ENCODE data around the gene ENGASE. TPM values are rescaled to one million over a fixed set of nuclear protein-coding genes. Genes with fewer than 3 reads are reported as not detected.

ENGASE gene
- 50.0 and 52.5 TPM in 2 replicates for total RNA-seq (2022)
- Bru-seq, nascent RNA, result percentile 56 among the genes with signal in this experiment
- percentile 60 among the genes with signal in this experiment for BruChase-seq, experiment 1, labeled RNA remaining after a 2-hour chase
- percentile 64 among the genes with signal in this experiment for BruChase-seq, experiment 2, labeled RNA remaining after a 6-hour chase
- long read RNA-seq, transcript ENGASE-205 (14 exons, 2,579 nt), result major isoform, 8 of 23 reads
- long read RNA-seq, partial matches to known transcripts, result 4 of 23 reads
- long read RNA-seq, other reads (novel, unspliced or antisense), result 10 of 23 reads

- Mint-ChIP-seq H3K4me1 (ENCODE audit: low read depth, unreplicated experiment) (peaks cover 24% of the 10 kb centered on the region), H3K27me3 (ENCODE audit: insufficient read depth, unreplicated experiment) (no peaks in the 10 kb centered on the region), H3K36me3 (ENCODE audit: insufficient read depth, unreplicated experiment) (peaks cover 7% of the 10 kb centered on the region), H3K27ac (ENCODE audit: unreplicated experiment) (peak within 1 kb of the TSS; percentile 43), H3K9me3 (ENCODE audit: unreplicated experiment) (no peaks in the 10 kb centered on the region), H3K4me3 (ENCODE audit: unreplicated experiment) (peak within 1 kb of the TSS; percentile 83)
- H3K36me3 ChIP-seq (ENCODE audit: control insufficient read depth, insufficient read depth, low read length), result 0 out of 2 replicates have a peak, but pooled peaks cover 1% of the 10 kb centered on the region
- peaks cover 26% of the 10 kb centered on the region for H3K4me1 ChIP-seq
- no TSS peak for BruUV-seq (replicated peaks)
- ChIA-PET POLR2A (interaction anchor here (0.6 to 1.5 kb wide), 8 partner anchors 34 to 919 kb away, joined by 3 to 11 read pairs (median 4); no protein-coding TSS in a partner anchor), CTCF (interaction anchor here (0.6 to 1.6 kb wide), 17 partner anchors 12 to 1027 kb away, joined by 3 to 9 read pairs (median 5); partner anchors contain the start of genes CANT1 and GAA)
- peak; percentile 93 to 98 for DNase-seq
- TF ChIP-seq, protein P1, sequence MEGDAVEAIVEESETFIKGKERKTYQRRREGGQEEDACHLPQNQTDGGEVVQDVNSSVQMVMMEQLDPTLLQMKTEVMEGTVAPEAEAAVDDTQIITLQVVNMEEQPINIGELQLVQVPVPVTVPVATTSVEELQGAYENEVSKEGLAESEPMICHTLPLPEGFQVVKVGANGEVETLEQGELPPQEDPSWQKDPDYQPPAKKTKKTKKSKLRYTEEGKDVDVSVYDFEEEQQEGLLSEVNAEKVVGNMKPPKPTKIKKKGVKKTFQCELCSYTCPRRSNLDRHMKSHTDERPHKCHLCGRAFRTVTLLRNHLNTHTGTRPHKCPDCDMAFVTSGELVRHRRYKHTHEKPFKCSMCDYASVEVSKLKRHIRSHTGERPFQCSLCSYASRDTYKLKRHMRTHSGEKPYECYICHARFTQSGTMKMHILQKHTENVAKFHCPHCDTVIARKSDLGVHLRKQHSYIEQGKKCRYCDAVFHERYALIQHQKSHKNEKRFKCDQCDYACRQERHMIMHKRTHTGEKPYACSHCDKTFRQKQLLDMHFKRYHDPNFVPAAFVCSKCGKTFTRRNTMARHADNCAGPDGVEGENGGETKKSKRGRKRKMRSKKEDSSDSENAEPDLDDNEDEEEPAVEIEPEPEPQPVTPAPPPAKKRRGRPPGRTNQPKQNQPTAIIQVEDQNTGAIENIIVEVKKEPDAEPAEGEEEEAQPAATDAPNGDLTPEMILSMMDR (IDR thresholded peaks at IDR 0.05; ENCODE audit: insufficient read depth in 1 of 2, low read depth in 1 of 2, low read length in 1 of 2, severe bottlenecking in 1 of 2, unreplicated experiment in 1 of 2), result no peak
- H3K9me3 ChIP-seq, result no peaks in the 10 kb centered on the region
- intact Hi-C loops (cut with micrococcal nuclease; ENCODE audit: unreplicated experiment), result loop anchor here (2.0 kb wide), 1 partner anchor 64 kb away; no protein-coding TSS in a partner anchor
- H3K27me3 ChIP-seq (replicated peaks; ENCODE audit: control insufficient read depth, insufficient read depth, low read length), result no peaks in the 10 kb centered on the region
- peak within 1 kb of the TSS; percentile 81 for H3K4me3 ChIP-seq (ENCODE audit: low read depth, low read length)
These were observed at the start of gene ENGASE for GRCh38 chr17:79074649-79075445. TSS of gene ENGASE (plus strand) at chr17:79074824. CDS start at chr17:79074945, 121 bp downstream.

DNA sequence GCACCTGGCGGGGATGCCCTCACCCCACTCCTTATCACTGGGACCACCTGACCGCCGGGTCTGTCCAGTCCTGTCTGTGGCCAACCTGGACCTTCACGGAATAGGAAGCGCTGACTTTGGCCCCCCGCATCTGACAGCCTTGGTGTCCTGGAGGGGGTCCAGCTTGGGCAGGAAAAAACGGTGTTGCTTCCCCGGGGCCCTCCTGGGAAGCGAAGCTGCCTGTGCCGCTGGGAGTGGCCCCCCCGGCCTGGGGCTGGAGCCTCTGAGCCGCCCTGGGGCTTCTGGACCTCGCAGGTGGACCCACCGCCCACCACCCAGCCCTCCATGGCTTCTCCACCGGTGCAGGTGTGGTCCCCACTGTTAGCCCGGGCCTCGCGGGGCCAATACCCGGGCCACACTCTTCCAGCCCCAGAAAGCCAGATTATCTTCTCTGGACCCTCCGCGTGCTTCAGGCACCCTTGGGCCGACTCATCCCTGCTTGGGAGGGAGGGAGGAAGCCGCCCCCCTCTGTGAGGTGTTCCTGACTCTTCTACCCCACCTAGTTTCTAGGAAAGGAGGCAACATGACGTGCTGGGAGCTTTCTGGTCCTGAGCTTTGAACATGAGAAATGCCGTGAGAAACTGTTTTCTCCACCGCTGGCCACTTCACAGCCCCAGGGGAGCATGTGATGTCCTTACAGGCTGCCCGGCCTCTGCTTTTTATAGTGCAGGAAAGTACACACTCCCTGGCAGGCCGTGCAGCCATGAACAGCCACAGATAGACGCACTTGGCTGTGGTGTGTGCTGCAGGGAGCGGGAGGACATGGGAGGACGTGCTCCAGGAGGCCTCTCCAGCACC lies 49.5 kb upstream of the ENGASE start:
- peaks cover 54% of the 10 kb centered on the region for H3K4me1 ChIP-seq
- no peaks in the 10 kb centered on the region for H3K36me3 ChIP-seq (ENCODE audit: control insufficient read depth, insufficient read depth, low read length)
- ChIA-PET POLR2A (interaction anchor here (1.0 kb wide), 1 partner anchor 15 kb away, joined by 4 read pairs; the partner anchor contains the start of gene CANT1), CTCF (interaction anchor here (1.0 kb wide), 1 partner anchor 19 kb away, joined by 5 read pairs; no protein-coding TSS in a partner anchor)
- H3K9me3 ChIP-seq, result no peaks in the 10 kb centered on the region
- TSS peak; percentile 47 for BruUV-seq (replicated peaks)
- peak overlapping the region; percentile 84 for H3K4me3 ChIP-seq (ENCODE audit: low read depth, low read length)
- peaks cover 47% of the 10 kb centered on the region for H3K4me1 Mint-ChIP-seq (ENCODE audit: low read depth, unreplicated experiment)
- H3K4me3 Mint-ChIP-seq (ENCODE audit: unreplicated experiment), result peak overlapping the region; percentile 85
- TF ChIP-seq, protein P1 (IDR thresholded peaks at IDR 0.05; ENCODE audit: insufficient read depth in 1 of 2, low read depth in 1 of 2, low read length in 1 of 2, severe bottlenecking in 1 of 2, unreplicated experiment in 1 of 2), result no peak
- no peaks in the 10 kb centered on the region for H3K9me3 Mint-ChIP-seq (ENCODE audit: unreplicated experiment)
- no peaks in the 10 kb centered on the region for H3K27me3 Mint-ChIP-seq (ENCODE audit: insufficient read depth, unreplicated experiment)
- intact Hi-C loops (cut with micrococcal nuclease; ENCODE audit: unreplicated experiment), result no loop called here
- DNase-seq, result peak in 1 of 2 experiments; percentile 33
- H3K27ac Mint-ChIP-seq (ENCODE audit: unreplicated experiment), result peak overlapping the region; percentile 98
- H3K27me3 ChIP-seq (replicated peaks; ENCODE audit: control insufficient read depth, insufficient read depth, low read length), result no peaks in the 10 kb centered on the region
- H3K36me3 Mint-ChIP-seq (ENCODE audit: insufficient read depth, unreplicated experiment), result peaks cover 9% of the 10 kb centered on the region
